NCI-H146 treated with DMSO at 0.1 percent for 48 hours (cell line): ENCODE measurements around the gene CNTN5.

Source experiments
- DNase-seq: peaks from one replicate; lab custom pipeline; 2025; ENCODE audit not compliant: unreplicated experiment; lab: John Stamatoyannopoulos, UW

The CNTN5 gene

DNA sequence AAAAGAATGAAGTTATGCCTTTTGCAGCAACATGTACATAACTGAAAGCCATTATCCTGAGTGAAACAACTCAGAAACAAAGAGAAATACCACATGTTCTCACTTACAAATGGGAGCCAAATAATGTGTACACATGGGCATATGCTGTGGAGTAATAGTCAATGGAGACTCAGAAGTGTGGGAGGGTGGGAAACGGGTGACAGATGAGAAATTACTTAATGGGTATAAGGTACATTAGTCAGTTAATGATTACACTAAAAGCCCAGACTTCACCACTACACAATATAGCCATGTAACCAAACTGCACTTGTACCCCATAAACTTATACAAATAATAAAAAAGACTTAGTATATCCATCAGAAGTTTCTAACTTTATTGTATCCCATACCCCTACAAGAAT, 992.3 kb downstream of the CNTN5 start:
- no peak for DNase-seq

DNA sequence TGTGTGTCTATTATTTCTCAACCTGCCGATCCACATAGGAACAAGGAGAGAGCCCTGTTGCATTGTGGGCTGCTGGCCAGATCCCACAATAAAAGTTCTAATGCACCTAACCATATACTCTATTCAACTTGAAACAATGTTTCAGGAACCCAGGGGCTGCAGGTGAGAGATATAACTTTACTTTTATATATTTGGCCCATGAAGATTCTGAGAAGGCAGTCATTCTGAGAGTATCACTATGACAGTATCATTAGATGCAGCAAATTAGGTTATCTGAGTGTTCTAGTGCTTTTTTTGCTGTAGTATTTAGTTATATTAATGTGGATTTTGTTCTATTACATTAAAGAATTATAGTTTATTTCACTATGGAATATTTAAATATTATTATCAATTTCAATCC, 1011.2 kb downstream of the CNTN5 start:
- no peak for DNase-seq

DNA sequence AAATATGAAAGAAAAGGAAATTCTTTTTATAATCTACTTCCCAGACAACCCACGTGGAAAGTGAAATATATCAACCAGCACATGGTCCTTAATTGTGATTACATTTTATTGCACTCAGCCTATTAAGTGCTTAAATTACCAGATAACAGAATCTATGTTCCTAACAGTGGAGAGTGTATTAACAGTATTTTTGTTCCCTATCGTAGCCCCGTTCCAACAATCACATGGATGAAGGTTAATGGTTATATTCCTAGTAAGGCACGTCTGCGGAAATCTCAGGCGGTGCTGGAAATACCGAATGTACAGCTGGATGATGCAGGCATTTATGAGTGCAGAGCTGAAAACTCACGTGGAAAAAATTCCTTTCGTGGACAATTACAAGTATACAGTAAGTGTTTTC, 1040.3 kb downstream of the CNTN5 start:
- no peak for DNase-seq

DNA sequence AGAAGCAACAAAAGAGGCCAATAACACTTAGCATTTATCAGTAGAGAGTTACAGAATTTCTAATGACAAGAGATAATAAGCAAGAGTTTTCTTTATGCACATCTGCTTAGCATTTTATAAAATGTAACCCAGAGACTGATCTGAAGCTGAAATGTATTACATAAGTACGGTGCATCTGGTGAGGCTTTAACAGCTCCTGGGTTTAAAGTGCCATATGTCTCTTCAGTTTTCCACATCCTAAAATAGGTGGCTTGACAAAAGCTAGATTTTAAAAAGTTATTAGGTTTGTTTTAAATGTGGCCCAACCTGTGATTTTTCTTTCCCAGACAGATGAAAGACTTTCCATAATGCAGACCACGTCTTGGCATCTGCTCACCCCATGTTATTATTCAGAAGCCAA, 1045.7 kb downstream of the CNTN5 start:
- no peak for DNase-seq

DNA sequence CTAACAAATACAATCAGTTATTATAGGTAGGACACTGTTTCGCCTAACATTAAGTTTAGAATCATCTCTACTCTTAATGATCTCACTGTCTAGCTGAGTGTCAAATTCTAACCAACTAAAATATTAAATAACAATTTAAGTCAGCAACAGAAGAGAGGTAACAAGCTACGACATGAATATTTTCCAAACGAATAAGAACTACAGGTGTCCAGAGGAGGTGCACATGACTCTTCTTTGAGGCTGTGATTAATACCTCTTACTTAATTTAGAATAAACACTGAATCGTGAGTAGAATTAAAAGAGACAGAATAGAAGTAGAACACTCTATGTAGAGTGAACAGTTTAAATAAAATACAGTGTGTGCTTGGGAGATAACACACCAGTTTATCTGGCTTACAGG, 1047.4 kb downstream of the CNTN5 start:
- DNase-seq: no peak

DNA sequence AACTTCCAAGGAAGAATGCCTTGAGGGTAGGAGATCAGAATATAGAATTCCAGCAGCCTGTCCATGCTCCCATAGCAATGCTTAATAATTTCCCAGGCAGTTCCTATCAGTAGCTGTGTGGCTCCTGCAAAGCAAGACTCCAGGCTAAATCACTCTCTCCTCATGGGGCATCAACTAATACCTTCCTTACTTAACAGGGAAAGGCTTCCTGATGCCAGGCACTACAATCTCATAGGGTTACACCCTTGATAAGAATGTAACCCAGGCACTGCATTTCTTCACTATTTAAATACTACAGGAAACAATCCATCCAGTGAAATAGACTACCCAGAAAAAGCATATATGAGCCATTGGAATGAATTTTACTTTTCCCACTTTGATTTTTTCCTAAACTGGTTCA, 1051.4 kb downstream of the CNTN5 start:
- no peak for DNase-seq

DNA sequence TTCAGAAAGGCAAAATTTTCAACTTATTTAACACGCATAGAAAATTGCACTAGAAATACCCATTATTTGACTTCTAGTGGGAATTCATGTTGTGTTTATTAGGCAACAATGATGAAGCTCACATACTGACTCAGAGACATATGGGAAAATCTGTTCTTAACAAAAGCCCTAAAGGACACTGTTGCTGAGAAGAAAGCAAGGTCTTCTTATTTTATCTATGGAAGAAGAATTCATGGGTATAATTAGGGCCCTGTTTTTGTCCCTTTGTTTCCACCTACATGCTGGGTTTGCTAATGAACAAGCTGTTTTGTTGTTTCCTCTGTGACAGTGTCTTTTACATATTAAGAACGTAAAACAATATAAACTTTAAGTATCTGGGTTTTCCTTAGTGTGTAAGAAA, 1059.6 kb downstream of the CNTN5 start:
- DNase-seq: no peak

DNA sequence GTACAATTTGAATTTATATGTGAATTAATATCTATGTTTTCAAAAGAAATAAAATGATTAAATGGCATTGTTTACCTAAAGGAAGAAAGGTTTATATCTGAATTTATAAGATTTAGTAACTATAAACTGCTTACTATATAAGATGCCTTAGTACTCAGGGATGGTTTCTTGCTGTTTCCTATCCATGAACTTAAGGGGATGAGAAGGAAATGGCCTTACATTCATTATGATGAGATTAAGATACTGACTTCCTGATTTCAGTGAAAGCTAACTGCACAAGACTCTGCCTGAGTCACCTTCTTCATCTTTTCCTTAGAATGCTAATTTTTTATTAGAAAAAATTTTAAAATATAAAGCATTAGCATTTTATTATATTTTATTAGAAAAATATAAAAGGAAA, 1060.1 kb downstream of the CNTN5 start:
- no peak for DNase-seq

DNA sequence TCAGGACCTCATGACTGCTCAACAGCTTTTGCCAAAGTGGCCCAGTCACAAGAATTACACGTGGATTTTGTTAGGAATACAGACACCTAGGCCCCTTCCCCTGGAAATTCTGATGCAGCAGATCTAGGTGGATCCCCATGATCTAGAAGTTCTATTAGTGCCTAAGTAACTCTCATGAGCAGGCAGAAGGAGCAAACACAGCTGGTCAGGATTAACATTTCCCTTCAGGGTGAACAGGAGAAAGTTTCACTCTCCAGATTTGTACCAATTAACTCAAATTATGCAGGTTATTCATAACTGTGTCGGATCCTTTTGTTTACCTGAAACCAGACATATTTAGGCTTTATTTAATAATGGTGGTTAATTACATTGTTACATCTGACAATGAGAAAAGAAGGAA, 1072.9 kb downstream of the CNTN5 start:
- DNase-seq: no peak

DNA sequence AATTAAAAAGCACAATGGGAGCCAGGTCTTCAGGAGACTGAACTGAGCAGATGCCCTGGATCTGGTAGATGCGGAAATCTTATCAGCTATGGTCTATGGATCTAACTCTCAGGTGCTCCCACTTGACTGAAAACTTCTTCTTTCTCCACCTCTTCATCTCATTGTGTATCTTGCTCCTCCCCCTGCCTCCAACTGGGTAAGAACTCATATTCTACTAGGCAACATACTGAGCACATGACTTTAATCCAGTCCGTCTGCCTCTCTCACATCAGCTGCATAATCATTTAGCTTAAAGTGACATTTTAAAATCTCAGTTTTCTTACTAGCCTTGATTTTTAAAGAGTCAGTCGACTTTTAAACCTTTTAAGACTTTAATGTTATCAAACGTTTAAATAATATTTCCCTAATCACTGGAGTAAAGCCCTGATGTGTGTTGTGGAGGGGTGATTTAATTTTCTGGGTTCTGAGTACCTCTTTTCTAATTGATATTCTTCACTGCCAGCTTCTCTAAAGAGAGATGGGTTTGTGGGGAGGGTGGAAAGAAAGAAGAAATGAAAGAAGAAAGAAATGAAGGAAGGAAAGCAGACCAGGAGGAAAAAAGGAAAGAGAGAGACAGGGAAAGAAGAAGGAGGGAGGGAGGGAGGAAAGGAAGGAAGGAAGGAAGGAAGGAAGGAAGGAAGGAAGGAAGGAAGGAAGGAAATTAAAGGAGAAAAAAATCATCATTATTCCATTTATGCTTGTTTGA, 1073.5 kb downstream of the CNTN5 start:
- no peak for DNase-seq

DNA sequence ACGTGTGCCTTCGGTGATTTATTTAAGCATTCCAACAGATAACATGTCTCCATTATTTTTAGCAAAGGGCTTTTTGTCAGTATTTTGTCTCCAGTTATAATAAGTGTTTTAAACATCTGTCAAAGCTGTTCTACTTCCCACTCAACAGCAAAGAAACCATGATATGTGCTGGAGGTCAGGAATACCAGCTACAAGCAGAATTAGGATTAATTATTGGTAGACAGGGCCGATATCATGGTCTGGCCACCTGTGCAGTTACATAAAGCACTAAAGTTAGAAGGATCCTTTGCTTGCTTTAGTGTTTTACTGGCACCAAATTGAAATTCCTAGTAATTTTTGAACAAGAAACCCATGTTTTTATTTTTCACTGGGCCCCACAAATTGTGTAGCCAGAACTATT, 1075.1 kb downstream of the CNTN5 start:
- no peak for DNase-seq

DNA sequence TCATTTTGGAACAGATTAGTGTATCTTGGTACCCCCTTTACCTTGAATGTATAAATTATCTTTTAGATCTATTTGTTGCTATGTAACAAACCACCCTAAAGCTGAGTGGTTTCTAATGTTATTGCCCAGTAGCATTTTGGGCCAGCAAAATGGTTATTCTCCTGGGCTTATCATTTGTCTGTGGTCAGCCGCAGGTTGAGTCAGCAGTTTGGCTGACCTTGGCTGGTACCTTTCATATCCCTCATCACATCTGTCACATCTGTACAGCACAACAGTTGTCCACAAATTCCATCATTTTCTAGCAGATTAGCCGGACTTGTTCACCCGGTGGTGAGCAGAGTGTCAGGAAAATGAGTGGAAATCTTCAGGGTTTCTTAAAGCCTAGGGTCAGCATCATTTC, 1077.8 kb downstream of the CNTN5 start:
- no peak for DNase-seq

DNA sequence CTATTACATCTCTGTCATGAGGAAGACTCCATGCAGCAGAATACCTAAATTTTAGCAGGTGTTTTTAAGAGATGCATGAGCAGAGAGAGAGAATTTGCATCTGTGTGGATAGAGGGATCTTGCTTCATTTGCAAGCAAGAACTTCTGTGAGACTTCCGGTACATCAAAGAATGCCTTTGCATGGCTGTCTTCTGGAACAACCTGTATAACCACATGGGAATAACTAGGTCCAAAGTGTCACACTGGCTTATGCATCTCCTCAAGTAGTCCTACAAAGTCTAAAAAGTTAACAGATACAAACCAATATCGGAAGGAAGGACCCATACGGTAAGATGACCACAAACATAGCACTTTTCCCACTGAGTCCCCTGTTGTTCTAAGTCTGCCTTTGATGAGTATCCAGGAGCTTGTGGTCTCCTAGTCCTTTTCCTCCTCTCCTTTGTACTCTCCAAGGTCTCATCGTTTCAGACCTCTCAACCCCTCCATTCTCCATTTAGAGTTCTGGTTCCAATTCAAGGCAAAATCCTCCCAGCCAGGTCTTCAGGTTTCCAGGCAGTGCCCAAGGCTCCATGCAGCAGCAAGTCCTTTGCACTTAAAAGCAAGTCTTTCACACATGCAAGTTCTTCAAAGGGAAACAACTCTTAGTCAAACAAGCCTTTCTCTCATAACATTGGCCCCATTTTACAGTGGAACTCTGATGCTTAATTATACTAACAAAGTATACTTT, 1084.7 kb downstream of the CNTN5 start:
- DNase-seq: no peak

DNA sequence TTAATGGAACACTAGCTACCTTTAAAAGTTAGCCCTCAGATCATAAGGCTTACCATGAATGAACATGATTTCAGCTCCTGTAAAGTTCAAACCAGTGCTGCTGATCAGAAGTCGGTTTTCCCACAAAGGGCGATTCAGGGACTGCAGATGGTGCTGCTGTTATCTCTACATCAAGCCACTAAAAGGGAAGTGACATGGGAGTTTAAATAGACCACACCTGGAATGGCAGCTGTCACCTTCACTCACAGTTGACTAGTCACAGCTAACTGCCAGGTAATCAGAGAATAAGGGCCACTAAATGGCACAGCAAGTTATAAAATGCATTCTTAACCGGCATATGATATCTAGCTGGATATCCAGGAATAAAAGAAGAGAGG, 1085.2 kb downstream of the CNTN5 start:
- DNase-seq: peak; percentile 82

DNA sequence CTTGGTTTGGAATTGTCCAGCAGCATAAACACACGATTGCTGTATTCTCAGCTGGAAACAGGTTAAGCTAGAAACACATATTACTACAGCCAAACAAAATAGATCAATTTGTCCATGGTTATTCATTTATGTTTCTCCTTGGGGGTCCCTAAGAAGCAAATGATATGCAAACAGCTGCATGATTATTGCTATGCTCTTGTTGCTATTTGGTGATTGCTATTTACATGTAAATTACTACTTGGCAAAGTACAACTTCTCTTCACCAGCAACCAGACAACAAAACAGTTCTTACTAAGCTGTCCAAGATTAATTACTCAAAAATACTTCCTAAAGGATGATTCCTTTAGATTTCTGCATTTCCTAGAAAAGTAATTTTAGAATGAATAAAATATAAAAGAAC, 1098.4 kb downstream of the CNTN5 start:
- DNase-seq: no peak

DNA sequence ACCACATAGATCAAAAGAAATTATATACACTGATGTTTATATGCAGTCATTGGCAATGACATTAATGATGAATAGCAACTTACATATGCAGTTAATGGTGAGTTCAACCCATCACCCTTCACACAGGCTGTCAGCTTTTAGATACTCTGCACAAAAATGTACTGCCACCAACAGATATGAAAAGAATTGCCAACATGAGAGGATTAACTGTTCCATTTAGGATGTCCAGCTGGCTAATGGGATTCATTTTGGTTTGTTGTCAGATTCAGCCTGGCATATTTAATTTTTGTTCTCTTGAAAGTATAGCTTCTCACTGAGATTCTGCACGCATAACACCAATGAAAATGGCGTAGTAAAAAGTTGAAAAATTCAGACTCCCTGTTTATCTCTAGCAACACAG, 1112.4 kb downstream of the CNTN5 start:
- no peak for DNase-seq

DNA sequence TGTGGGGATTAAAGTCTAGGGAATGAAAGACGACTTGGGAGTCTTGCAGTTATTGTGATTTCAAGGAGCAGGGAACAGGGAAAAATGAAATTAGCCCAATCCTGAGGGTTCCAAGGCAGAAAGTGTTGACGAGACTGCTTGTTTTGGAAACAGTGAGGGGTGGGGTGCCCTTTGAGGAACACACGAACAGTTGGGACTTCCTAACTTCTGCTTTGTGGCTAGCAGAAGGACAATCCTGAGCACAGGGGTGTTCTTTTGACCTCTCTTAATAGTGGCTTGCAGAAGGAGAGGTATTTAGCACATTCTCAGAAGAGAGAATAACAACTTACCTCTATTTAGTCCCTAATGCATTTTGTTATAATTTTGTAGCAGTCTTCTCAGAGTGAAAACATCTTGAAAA, 1120.5 kb downstream of the CNTN5 start:
- no peak for DNase-seq

DNA sequence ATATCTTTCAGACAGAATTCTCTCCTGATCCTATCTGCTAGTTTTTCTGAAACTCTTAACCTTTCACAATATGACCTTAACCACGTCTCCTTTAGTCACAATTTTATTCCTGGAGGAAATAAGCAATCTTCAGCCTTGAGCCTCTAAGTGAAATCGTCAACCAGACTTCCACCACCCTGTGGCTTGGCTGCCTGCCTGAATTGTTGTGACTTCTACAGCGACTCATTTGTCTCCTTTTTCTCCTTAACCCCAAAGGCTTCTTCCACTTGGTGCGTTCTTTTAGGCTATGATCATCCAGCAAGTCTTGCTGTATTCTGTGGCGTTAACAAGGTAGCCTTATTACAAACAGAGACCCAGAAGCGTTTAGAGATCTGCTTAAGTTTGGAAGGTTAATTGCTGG, 1131.2 kb downstream of the CNTN5 start:
- no peak for DNase-seq

DNA sequence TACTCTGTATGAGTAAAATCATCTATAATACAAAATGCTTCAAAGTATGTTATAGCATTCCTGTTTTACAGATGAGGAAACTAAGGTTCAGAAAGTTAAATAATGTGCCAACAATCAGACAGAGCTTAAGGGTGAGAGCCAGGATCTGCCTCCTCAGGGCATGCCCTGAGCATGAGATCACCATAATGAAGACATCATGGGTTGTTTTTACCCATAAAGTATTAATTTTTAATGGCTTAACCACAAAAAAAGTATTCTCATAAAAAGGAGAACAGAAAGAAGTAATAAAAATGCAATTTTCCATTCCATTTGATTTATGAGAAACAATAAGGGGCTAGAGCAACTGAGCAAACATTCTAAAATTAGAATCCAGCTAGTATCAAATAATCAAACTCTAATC, 1132.0 kb downstream of the CNTN5 start:
- DNase-seq: no peak

DNA sequence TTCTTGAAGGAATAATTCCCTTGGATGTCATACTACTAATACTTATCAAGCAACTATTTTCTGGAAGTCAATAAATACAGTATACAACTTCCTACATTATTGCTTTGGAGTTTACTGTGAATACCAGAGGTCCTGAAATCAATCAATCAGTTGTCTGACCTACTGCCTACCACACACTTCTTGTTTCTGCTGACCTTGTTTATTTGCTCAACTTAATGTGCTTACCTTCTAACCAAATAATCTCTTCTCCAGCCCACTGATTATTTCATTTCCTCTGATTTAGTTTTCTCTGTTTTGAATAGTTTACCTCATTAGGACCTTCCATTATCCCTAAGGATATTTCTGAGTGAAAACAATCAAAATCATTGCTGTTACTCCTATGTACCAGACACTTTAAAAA, 1142.7 kb downstream of the CNTN5 start:
- DNase-seq: no peak

DNA sequence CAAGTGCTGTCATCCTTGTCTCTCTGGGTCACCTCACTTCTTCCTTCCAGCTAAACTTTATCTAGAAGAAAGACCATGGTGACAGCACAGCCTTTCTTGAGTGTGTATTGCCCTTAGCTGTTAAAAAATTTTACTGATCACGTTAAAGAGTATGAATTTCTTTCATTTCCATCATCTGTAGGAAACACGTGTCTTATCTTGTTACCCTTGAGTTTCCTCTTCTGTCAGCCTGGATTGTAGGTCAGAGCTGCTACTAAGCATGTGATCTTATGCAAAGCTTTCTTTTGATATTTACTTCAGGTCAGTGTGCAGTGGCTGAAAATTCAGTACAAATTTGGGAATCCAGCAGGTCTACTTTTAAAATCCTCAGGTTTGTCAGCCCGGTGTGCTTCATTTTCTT, 1154.1 kb downstream of the CNTN5 start:
- no peak for DNase-seq

DNA sequence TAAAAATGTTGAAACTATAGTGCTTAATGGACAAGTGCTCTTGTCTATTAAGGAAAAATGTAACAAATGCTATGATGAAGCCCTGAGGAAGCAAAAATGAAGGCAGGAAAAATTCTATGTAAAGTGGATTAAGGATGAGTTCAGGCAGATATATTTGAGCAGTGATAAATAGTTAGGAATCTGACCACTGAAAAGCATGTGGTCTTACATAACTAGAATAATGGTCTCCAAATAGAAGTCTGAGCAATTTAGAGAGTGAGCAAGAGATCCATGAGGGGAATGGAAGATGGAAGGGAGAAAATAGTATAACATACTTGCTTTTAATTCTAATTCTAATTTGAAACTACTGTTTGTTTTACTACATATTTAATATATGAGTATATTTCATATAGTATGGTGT, 1155.7 kb downstream of the CNTN5 start:
- DNase-seq: no peak

DNA sequence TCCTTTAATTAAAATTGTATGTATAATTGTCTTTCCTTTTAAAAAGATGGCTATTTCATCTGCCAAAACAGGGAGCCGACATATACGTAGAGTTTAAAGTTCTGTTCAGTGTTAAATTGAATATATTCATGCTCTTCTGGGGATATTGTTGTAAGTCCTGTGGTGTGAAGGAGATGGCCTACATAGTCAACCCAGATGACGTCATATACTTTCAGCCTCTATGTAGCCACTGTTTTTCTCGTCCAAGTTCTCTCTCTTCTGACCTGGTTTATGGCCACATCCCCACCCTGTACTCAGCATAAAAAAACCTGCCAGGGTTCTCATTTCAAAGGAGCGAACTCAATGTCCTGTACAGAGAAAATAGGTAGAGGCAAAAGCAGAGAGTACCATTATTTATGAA, 1156.9 kb downstream of the CNTN5 start:
- DNase-seq: no peak
